MM.1S (cell line): ENCODE results near the gene SPTBN2.

Experiments used
- CTCF ChIP-seq: fragments of 300-600 bp; sonication (generic); IDR thresholded peaks from 2 replicates; pipeline ENCODE4 v1.5.1; 2016; ENCODE audit warnings: antibody characterized with exemption, low read length, mixed read lengths
- EZH2 ChIP-seq: fragments of 300-600 bp; sonication (generic); optimal IDR thresholded peaks from 2 replicates; pipeline ENCODE3; 2017; ENCODE audit warnings: low read depth, mild to moderate bottlenecking, antibody characterized with exemption, low read length, mixed read lengths
- EZH2phosphoT487 ChIP-seq: fragments of 300-600 bp; sonication (generic); IDR thresholded peaks from 2 replicates; pipeline ENCODE4 v1.6.1; 2018; ENCODE audit warnings: antibody characterized with exemption, low read length

GRCh38 chr11:66692871-66693331 lies 36.1 kb downstream of the SPTBN2 start:
- TF ChIP-seq CTCF (no peak), EZH2phosphoT487 (no peak), EZH2 (no peak)
